OCI-M2 (cell line): ENCODE data around the gene PILRA.
"Not testable (repeated sequence)": the region's sequence is repeated elsewhere in the genome, so short reads cannot be mapped to it uniquely, and the experiment has no call there.

Source experiments
- DNase-seq: peaks from one replicate; lab custom pipeline; 2025; ENCODE audit not compliant: unreplicated experiment; lab: John Stamatoyannopoulos, UW

PILRA gene

GRCh38 chr7:100357131-100357561, 16.1 kb upstream of the PILRA start:
- no peak for DNase-seq

- no peak for DNase-seq
Measured at GRCh38 chr7:100358027-100358856, 15.0 kb upstream of the PILRA start, which contains the start of gene PILRB. TSS of gene PILRB (plus strand) at chr7:100358117. CDS start at chr7:100358303, 186 bp downstream.

- no peak for DNase-seq
Measured at GRCh38 chr7:100358857-100359212, 14.5 kb upstream of the PILRA start.

- DNase-seq = no peak
Measured at GRCh38 chr7:100360135-100360854, 13.0 kb upstream of the PILRA start.

GRCh38 chr7:100363098-100363497, 10.2 kb upstream of the PILRA start:
- no peak for DNase-seq

- DNase-seq = not testable (repeated sequence)
Measured at GRCh38 chr7:100363797-100364196, 9.5 kb upstream of the PILRA start.

GRCh38 chr7:100364480-100364879, 8.8 kb upstream of the PILRA start:
- DNase-seq = no peak

- not testable (repeated sequence) for DNase-seq
Measured at GRCh38 chr7:100365998-100366367, 7.3 kb upstream of the PILRA start.

- no peak for DNase-seq
Measured at GRCh38 chr7:100366411-100367250, 6.7 kb upstream of the PILRA start.

GRCh38 chr7:100367251-100367620, 6.1 kb upstream of the PILRA start:
- DNase-seq = no peak

GRCh38 chr7:100367676-100368613, 5.3 kb upstream of the PILRA start:
- DNase-seq = no peak

- DNase-seq = no peak
Measured at GRCh38 chr7:100369105-100369504, 4.2 kb upstream of the PILRA start.

GRCh38 chr7:100370303-100370702, 3.0 kb upstream of the PILRA start:
- DNase-seq = no peak

GRCh38 chr7:100370746-100371145, 2.5 kb upstream of the PILRA start:
- no peak for DNase-seq

GRCh38 chr7:100371561-100372171, 1.6 kb upstream of the PILRA start:
- no peak for DNase-seq

GRCh38 chr7:100372256-100372655, 1.0 kb upstream of the PILRA start:
- no peak for DNase-seq

GRCh38 chr7:100372694-100373093, 593 bp upstream of the PILRA start:
- no peak for DNase-seq

- not testable (repeated sequence) for DNase-seq
Measured at GRCh38 chr7:100373870-100374598, 747 bp downstream of the PILRA start.

- DNase-seq = no peak
Measured at GRCh38 chr7:100374601-100375000, 1.3 kb downstream of the PILRA start.
